Daoy (cell line): Measurements from ENCODE around the gene TULP3. TPM values are rescaled to one million over a fixed set of nuclear protein-coding genes. Genes with fewer than 3 reads are reported as not detected.

Source experiments
- DNase-seq: peaks from one replicate; pipeline ENCODE4 v3.0.0-alpha.2; 2015; ENCODE audit warnings: low read depth
- total RNA-seq: library from RNA; depleted of rRNA; stranded (reverse); fragments of >200 nt; shearing (Covaris generic); gene quantifications from 2 replicates; pipeline ENCODE4 v1.2.3, GENCODE V29; 2014

The TULP3 gene
- total RNA-seq, 1 experiment from 2014 or later: 28.5 TPM

GRCh38 chr12:2925322-2925995 lies 34.8 kb downstream of the TULP3 start:
- no peak for DNase-seq

- DNase-seq: no peak
These were observed 40.2 kb downstream of the TULP3 start for GRCh38 chr12:2930865-2931264.

- DNase-seq: no peak
These were observed 42.9 kb downstream of the TULP3 start for GRCh38 chr12:2933586-2933985.

- DNase-seq: no peak
These were observed 43.7 kb downstream of the TULP3 start for GRCh38 chr12:2934371-2934770.

DNA sequence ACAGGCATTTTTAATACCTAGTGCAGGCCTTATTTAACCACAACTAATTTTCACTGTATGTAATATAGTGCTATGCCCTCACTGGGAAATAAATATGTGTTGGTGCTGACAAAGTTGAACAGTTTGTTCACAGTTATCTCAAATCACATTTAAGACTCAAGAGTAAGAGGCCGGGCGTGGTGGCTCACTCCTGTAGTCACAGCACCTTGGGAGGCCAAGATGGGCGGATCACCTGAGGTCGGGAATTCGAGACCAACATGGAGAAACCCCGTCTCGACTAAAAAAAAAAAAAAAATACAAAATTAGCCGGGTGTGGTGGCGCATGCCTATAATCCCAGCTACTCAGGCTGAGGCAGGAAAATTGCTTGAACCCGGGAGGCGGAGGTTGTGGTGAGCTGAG lies 45.6 kb downstream of the TULP3 start:
- no peak for DNase-seq

GRCh38 chr12:2937500-2937899 lies 46.8 kb downstream of the TULP3 start:
- no peak for DNase-seq

DNA sequence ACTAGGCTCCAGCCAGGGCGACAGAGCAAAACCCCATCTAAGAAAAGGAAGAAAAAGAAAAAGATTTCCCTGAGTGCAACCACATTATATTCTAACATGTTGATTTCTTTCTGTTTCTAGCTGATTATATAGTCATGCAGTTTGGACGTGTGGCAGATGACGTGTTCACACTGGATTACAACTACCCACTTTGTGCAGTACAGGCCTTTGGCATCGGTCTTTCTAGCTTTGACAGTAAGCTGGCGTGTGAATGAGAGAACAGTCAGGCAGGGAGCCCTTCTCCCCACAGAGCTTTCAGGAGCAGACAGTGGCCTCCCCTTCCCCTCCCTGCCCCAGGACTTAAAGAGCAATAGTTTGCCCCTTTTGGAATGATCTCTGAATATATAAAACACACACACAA lies 48.5 kb downstream of the TULP3 start:
- no peak for DNase-seq

DNA sequence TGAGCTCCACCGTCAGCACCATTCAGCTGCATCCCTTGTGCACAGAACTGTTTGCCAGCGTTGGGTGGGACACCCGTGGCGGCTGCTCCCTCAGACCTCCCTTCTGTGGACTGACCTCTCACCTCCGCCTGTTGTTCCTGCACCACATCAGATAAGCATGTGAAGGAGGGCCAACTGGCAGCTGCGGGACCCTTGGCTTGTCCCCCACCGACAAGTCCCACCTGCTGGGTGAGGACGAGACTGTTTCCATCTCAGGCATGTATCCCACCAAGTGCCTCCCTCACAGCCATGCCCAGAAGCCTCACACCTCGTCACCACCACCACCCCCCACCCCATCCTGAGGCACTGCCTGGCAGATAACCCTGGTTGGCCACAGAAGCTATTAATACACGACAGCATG lies 49.9 kb downstream of the TULP3 start:
- no peak for DNase-seq

DNA sequence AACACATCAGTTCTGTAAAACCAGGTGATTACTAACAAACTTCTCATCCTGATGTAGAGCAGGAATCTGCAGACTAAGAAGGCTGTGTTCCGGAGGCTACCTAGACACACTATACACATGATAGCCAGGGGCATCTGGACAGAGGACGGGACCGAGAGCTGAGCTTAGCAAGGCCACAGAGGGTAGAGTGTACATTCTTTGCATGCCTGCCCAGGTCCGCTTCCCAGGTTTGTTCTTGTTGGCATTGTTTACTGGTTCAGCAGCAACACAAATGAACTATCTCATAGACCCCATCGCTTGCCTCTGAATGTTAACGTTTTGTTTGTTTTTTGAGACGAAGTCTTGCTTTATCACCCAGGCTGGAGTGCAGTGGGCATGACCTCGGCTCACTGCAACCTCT lies 50.8 kb downstream of the TULP3 start:
- DNase-seq: no peak

DNA sequence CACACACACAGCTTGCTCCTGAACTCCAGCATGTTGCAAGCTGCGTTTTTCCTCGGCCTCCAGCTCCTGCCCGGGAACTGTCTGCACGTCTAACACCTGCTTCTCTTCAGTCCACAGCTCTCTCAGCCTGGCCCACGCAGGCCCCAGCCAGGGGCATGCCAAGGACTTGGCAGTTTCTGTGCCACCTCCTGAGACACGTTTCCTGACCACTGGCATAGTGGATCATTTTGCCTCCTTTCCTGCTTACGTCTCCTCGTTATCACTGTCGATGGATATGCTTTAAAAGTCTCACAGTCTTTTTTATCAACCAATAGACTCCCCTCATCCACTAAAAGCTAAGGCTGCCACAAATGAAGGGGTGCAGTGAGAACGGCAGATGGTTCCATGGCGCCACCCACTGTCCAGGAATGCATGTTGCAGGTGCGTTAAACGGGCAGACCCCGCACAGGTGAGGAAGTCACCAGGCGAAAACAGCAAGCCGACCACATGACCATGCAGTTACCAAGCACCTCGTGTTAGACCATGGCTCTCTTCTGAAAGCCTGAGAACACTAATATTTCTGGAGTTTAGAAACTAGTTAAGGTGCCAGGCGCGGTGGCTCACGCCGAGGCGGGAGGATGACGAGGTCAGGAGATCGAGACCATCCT lies 53.8 kb downstream of the TULP3 start:
- DNase-seq: peak; percentile 67

DNA sequence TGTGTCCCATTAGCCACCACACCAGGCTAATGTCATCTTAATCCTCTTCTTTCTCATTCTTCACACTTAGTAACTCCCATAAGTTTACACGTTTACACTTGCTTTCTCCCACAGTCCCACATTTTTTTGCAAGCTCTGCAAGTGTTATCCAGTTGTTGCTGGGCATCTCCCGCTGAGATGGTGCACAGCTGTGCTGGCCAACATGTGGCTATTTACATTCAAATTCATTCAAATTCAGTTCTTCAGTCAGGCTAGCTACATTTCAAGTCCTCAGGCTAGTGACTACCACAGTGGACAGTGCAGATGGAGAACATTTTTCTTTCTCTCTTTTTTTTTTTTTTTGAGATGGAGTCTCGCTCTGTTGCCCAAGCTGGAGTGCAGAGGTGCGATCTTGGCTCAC lies 58.7 kb downstream of the TULP3 start:
- no peak for DNase-seq

DNA sequence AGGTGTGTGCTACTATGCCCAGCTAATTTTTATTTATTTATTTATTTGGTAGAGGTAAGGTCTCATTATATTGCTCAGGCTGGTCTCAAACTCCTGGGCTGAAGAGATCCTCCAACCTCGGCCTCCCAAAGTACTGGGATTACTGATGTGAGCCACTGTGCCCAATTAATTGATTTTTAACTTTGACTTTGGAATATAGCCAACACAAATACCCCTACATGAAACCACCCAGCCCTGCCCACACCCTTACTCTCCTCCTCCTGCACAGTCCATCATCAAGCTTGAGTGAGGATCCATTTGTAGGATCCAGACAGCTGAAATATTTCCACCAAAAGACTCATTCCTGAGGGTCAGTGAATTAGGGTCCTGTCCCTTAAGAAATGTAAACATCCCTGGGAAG lies 65.2 kb downstream of the TULP3 start:
- no peak for DNase-seq

- DNase-seq: no peak
These were observed 67.2 kb downstream of the TULP3 start for GRCh38 chr12:2957816-2958431.

GRCh38 chr12:2958432-2959191 lies 67.9 kb downstream of the TULP3 start:
- DNase-seq: peak; percentile 92

- DNase-seq: peak; percentile 94
These were observed 68.5 kb downstream of the TULP3 start, which contains the start of gene TEAD4 for GRCh38 chr12:2959192-2959504. TEAD4 (plus strand) TSS chr12:2959397.

DNA sequence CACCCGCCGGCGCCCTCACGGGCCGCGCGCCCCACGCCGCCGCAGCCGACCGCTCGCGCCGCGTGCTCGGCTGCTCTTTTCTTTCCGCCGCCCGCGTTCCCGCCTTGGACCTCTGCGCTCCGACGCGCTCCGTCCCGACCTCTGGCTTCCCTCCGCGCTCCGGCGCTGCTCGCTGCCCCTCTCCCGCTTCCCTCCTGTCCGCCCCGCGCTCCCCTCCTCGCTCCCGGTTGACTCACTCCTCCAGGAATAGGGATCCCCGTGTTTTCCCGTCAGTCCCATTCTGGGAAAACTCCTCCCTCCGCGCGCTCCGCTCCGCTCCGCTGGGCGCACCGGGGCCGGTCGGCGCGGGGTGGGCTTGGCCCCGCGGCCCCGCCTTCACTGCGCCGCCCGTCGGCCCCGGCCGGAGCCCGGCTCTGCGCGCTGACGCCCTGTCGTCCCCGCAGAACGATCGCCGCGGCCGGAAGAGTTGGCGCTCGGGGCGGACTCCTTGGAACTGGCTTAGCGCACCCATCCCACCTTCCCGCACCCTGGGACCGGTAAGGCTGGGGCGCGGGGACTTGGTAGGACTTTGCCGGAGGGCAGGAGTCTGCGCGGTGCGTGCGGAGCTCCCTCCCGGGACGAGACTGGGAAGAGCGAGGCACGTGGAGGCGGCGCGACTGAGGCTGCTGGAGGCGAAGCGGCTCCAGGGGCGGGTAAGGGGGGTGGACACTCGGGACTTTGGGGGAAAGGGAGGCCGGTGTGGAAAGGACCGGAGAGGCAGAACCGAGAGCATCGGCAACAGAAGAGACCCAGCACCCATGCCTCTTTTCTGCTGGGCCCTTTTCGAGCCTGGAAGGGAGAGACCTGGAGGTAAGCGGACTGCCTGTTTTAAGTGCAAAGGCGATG lies 69.1 kb downstream of the TULP3 start:
- DNase-seq: peak; percentile 79

GRCh38 chr12:2960390-2960956 lies 69.8 kb downstream of the TULP3 start:
- peak; percentile 75 for DNase-seq

GRCh38 chr12:2960996-2961616 lies 70.4 kb downstream of the TULP3 start:
- peak; percentile 14 for DNase-seq

GRCh38 chr12:2961705-2962104 lies 71.0 kb downstream of the TULP3 start:
- no peak for DNase-seq

- DNase-seq: no peak
These were observed 72.6 kb downstream of the TULP3 start for GRCh38 chr12:2963154-2963759.
